Measurements from ENCODE around the gene SPATA13.

- TF ChIP-seq, protein P1, sequence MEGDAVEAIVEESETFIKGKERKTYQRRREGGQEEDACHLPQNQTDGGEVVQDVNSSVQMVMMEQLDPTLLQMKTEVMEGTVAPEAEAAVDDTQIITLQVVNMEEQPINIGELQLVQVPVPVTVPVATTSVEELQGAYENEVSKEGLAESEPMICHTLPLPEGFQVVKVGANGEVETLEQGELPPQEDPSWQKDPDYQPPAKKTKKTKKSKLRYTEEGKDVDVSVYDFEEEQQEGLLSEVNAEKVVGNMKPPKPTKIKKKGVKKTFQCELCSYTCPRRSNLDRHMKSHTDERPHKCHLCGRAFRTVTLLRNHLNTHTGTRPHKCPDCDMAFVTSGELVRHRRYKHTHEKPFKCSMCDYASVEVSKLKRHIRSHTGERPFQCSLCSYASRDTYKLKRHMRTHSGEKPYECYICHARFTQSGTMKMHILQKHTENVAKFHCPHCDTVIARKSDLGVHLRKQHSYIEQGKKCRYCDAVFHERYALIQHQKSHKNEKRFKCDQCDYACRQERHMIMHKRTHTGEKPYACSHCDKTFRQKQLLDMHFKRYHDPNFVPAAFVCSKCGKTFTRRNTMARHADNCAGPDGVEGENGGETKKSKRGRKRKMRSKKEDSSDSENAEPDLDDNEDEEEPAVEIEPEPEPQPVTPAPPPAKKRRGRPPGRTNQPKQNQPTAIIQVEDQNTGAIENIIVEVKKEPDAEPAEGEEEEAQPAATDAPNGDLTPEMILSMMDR (IDR thresholded peaks at IDR 0.05) = no peak
- no peak for TF ChIP-seq POLR2A (IDR thresholded peaks at IDR 0.05)
Measured at GRCh38 chr13:24199016-24199415, 38.5 kb downstream of the SPATA13 start.

All from uterus (tissue), 2 donors.